ENCODE data around the gene HYCC1.

DNA sequence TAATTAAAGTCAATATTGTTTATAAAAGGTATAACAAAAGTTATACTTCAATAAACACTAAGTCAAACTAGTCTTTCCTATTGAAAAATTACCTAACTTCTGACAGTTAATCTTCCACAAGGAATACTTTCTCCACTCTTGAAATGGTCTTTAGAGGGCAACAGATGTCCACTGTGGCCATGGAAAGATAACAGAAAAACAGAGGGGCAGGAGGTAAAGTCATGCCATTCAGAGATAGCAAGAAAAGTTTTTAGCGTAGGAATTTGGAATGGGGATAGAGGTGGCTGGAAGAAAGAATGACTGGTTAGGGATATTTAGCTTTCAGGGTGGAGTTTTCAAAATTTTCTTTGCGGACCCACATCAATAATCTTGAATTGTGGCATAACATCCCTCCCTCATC lies 34.7 kb downstream of the HYCC1 start:
- TF ChIP-seq EZH2phosphoT487 (IDR thresholded peaks at IDR 0.05; ENCODE audit: borderline replicate concordance) (no peak), CTCF (IDR thresholded peaks at IDR 0.05 in 2 of 3, conservative IDR thresholded peaks at IDR 0.05 in 1 of 3; ENCODE audit: borderline replicate concordance in 1 of 3, insufficient read depth in 1 of 3, low read depth in 2 of 3, low read length in 2 of 3) (no peak), YY1 (IDR thresholded peaks at IDR 0.05; ENCODE audit: extremely low read depth, insufficient replicate concordance, low read depth, low read length) (no peak), REST (IDR thresholded peaks at IDR 0.05; ENCODE audit: low read depth) (no peak), EZH2 (IDR thresholded peaks at IDR 0.05) (no peak), SP1 (IDR thresholded peaks at IDR 0.05; ENCODE audit: low read depth) (no peak), RAD21 (IDR thresholded peaks at IDR 0.05; ENCODE audit: low read depth) (no peak), SRF (IDR thresholded peaks at IDR 0.05; ENCODE audit: low read depth) (no peak)
